ENCODE results near the gene RABL2A.
A peak's percentile ranks its signal among the peaks of the same experiment; 100 is the strongest.
"Not testable (repeated sequence)": the region's sequence is repeated elsewhere in the genome, so short reads cannot be mapped to it uniquely, and the experiment has no call there.

Gene RABL2A

DNA sequence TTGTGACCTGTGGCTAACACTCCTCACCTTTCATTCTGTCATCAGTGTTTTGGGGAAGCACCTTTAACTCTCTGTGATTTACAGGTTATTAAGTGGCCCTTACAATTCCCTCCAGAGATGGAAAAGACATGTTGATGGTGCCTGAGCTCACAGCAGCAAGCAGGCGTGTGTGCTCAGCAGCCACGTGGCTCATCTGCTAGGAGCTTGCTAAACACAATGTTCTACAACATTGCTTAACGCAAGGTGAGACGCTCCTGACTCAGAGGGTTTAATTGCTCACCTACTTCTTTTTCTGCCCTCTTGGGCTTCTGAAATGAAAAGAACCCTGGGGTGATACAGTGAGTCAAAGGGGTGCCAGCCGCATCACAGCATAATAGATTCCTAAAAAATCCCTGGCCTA, 6.1 kb upstream of the RABL2A start:
- DNase-seq, result not testable (repeated sequence)

- not testable (repeated sequence) for DNase-seq
These were observed 1.2 kb upstream of the RABL2A start for GRCh38 chr2:113625906-113626305.

DNA sequence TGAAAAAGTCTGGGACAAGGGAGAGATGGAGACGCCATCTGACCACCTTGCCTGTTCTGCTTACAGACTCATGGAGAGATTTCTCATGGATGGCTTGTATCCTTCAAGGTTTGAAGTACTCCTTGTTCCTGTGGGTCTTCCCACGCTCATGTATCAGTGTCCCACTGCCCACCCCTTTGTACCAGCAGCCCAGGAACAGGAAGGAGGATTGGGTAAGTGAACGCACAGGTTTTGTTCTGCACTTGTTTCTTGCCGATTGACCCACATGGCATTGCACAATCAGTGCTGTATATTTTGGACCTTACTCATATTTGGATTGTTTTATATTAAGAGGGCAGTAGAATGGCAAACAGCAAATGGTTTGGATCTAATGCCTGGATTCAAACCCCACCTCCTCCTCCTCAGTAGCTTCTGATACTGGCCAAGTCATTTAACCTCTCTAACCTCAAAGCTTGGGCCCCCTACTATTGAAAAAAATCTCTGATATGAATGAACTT, 5.8 kb downstream of the RABL2A start:
- DNase-seq, result not testable (repeated sequence)

GRCh38 chr2:113635358-113635757, 8.3 kb downstream of the RABL2A start:
- not testable (repeated sequence) for DNase-seq

- not testable (repeated sequence) for DNase-seq
These were observed 9.2 kb downstream of the RABL2A start for GRCh38 chr2:113636226-113636625.

DNA sequence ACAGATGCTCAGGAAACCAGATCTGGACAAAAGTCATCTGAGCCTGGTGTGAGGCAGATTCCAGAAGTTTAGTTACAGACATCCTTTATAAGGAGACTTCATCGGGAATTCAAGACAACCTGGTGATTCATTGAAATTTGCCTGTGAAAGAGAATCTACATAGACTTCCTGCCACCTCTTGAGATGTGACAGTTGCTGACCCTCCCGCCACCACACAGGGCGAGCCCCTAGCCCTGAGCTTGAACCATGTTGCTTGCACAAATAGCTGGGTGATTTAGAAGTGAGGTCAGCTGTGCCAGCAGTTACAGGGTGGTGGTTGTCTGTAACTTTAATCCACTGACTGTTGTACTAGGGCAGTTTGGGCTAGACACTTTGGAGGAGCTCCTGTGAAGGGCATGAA, 11.0 kb downstream of the RABL2A start:
- DNase-seq, result not testable (repeated sequence)

DNA sequence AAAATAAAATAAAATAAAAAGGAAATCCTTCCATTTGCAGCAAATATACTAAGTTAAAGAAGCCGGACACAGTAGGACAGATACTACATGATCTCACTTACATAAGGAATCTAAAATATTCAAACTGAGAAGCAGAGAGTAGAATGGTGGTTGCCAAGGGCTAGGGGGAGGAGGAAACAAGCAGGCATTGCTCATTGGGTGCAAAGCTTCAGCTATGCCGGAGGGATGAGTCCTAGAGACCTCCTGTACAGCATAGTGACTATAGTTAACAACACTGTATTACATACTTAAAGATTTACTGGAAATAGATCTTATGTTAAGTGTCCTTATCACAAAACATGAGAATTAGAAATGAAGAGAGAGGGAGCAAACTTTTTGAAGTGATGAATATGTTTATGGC, 19.2 kb downstream of the RABL2A start:
- not testable (repeated sequence) for DNase-seq

DNA sequence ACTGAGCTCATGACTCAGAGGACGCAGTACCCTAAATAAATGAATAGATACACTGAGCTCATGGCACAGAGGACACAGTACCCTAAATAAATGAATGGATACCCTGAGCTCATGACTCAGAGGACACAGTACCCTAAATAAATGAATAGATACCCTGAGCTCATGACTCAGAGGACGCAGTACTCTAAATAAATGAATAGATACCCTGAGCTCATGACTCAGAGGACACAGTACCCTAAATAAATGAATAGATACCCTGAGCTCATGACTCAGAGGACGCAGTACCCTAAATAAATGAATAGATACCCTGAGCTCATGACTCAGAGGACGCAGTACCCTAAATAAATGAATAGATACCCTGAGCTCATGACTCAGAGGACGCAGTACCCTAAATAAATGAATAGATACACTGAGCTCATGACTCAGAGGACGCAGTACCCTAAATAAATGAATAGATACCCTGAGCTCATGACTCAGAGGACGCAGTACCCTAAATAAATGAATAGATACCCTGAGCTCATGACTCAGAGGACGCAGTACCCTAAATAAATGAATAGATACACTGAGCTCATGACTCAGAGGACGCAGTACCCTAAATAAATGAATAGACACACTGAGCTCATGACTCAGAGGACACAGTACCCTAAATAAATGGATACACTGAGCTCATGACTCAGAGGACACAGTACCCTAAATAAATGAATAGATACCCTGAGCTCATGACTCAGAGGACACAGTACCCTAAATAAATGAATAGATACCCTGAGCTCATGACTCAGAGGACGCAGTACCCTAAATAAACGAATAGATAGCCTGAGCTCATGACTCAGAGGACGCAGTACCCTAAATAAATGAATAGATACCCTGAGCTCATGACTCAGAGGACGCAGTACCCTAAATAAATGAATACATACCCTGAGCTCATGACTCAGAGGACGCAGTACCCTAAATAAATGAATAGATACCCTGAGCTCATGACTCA, 24.1 kb downstream of the RABL2A start:
- not testable (repeated sequence) for DNase-seq

DNA sequence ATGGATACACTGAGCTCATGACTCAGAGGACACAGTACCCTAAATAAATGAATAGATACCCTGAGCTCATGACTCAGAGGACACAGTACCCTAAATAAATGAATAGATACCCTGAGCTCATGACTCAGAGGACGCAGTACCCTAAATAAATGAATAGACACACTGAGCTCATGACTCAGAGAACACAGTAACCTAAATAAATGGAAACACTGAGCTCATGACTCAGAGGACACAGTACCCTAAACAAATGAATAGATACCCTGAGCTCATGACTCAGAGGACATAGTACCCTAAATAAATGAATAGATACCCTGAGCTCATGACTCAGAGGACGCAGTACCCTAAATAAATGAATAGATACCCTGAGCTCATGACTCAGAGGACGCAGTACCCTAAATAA, 25.5 kb downstream of the RABL2A start:
- not testable (repeated sequence) for DNase-seq

GRCh38 chr2:113656031-113656624, 29.1 kb downstream of the RABL2A start:
- not testable (repeated sequence) for DNase-seq

- not testable (repeated sequence) for DNase-seq
These were observed 30.7 kb downstream of the RABL2A start for GRCh38 chr2:113657735-113658134.

- not testable (repeated sequence) for DNase-seq
These were observed 36.4 kb downstream of the RABL2A start for GRCh38 chr2:113663285-113664060.

DNA sequence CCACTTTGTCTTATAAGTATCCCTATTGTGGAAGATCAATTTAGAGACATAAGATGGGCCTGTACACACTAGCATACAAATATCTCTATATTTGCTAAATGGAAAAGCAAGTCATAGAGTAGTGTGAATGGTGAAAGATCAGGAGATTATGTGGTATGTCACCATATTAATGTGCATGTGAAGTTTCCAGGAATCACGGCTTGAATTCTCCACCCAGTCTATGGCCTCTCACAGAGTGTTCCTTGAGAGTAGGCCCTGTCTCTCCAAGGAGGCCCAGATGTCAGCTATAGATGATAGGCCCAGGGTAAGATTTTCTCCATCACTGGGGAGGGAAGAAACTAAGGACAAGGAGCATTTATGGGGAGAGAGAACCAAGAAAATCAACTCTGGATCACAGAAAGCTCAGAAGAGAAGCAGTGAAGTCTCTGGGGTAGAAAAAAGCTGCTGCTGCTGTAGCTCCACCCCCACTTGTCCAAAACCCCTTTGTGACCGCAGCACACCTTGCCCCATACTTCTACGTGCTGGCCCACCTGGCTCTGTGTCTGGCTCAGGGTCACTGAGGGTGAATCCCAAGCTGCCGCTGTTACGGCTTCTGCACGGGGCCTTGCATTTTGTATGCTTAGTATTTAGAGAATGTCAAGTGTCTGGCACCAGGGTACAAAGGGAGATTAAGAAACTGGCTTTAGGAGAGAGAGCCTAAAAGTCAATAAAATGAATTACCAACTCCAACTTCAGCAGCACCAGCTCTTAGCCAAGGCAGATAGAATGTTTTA, 37.9 kb downstream of the RABL2A start:
- DNase-seq, result not testable (repeated sequence)

DNA sequence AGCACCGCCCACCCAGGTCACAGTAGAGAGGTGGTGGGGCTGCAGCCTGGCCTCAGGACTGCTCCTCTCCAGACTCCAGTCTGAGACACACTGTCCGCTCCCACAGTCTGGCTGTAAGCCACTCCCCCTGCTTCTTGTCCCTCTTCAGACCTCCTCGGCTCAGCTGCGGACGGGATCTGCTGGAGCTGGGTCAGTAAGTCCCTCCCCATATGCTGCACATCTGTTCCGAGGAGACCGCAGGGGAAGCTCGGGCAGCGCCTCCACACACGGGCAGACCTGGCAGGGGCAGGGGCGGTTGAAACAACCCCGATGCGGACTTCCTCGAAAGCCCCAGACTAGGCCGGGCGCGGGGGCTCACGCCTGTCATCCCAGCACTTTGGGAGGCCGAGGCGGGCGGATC, 41.9 kb downstream of the RABL2A start:
- not testable (repeated sequence) for DNase-seq

GRCh38 chr2:113672326-113672932, 45.4 kb downstream of the RABL2A start:
- DNase-seq, result no peak

- DNase-seq, result no peak
These were observed 48.8 kb downstream of the RABL2A start for GRCh38 chr2:113675875-113676274.

- DNase-seq, result no peak
These were observed 49.7 kb downstream of the RABL2A start for GRCh38 chr2:113676623-113677266.

DNA sequence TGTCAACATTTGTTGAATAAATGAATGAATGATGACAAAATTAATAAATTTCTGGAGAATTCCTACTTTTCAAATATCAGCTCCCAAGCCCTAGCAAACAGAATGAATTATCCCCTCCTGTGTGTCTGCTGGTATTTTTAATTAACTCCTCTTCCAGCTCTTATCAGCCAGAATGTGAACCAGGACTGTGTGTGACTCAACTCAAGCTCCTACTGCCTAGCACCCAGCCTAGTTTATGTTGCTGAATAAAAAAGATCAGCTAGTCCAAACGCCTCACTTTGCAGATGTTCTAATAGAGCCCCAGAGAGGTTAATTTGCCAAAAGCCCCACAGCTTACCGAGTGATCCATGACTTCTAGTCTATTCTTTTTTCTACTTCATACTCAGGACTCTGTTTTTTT, 50.3 kb downstream of the RABL2A start:
- no peak for DNase-seq

GRCh38 chr2:113679457-113679856, 52.4 kb downstream of the RABL2A start:
- DNase-seq, result peak; percentile 15

- no peak for DNase-seq
These were observed 58.4 kb downstream of the RABL2A start for GRCh38 chr2:113685471-113685870.

DNA sequence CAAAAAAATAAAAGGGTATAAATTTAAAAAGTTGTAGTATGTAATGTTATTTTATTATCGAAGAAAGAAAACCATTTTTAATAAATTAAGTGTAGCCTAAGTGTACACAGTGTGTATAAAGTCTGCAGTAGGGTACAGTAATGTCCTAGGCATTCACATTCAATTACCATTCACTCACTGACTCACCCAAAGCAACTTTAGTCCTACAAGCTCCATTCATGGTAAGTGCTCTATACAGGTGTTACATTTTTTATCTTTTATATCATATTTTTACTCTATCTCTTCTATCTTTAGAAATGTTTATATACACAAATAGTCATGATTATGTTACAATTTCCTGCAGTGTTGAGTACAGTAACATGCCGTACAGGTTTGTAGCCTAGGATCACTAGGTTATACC, 59.5 kb downstream of the RABL2A start:
- DNase-seq, result no peak
